ENCODE measurements around the gene ITGA6.
"Not testable (repeated sequence)": the region's sequence is repeated elsewhere in the genome, so short reads cannot be mapped to it uniquely, and the experiment has no call there.

The ITGA6 gene

GRCh38 chr2:172531309-172531708 lies 103.9 kb downstream of the ITGA6 start:
- no peak for DNase-seq

GRCh38 chr2:172532461-172532860 lies 105.1 kb downstream of the ITGA6 start:
- DNase-seq, result not testable (repeated sequence)

GRCh38 chr2:172533687-172534086 lies 106.3 kb downstream of the ITGA6 start:
- no peak for DNase-seq

DNA sequence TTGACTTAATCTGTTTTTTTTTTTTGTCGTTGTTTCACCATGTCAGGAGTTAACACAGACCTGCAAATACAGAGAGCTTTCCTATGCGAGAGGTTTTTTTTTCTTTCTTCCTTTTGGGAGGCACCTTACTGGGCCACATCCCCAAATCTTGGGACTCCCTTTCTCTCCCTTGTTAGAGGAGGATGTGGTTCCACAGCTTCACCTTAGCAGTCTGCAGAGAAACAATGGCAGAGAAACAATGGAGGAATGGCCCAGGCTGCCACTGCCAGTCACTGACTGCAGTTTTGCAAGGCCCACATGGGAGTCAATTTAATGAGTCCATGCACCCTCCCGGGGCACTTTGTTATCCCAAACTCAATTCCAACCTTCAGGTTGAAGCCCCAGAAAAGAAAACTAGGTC lies 107.7 kb downstream of the ITGA6 start:
- DNase-seq, result no peak

DNA sequence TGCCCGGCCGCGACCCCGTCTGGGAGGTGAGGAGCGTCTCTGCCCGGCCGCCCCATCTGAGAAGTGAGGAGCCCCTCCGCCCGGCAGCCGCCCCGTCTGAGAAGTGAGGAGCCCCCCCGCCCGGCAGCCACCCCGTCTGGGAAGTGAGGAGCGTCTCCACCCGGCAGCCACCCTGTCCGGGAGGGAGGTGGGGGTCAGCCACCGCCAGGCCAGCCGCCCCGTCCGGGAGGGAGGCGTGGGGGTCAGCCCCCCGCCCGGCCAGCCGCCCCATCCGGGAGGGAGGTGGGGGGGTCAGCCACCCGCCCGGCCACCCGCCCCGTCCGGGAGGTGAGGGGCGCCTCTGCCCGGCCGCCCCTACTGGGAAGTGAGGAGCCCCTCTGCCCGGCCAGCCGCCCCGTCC lies 110.5 kb downstream of the ITGA6 start:
- not testable (repeated sequence) for DNase-seq

GRCh38 chr2:172539767-172540166 lies 112.4 kb downstream of the ITGA6 start:
- no peak for DNase-seq

DNA sequence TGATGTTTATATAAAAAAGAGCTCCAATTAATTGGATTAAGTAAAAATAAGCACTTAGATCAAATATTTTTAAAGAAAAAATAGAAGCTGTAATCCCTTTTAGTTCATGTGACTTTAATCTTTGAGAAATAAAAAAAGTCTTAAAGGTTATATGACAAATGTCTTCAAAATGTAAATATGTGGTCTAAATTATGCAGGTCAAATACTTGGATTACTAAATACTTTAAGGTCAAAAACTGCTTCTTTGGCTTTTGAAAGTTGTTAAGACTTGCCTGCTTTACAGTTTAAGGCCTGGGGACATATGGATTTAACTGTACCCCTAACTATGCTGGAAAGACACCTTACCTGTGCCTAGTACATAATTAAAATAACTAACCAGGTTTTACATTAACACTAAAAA lies 113.0 kb downstream of the ITGA6 start:
- no peak for DNase-seq

DNA sequence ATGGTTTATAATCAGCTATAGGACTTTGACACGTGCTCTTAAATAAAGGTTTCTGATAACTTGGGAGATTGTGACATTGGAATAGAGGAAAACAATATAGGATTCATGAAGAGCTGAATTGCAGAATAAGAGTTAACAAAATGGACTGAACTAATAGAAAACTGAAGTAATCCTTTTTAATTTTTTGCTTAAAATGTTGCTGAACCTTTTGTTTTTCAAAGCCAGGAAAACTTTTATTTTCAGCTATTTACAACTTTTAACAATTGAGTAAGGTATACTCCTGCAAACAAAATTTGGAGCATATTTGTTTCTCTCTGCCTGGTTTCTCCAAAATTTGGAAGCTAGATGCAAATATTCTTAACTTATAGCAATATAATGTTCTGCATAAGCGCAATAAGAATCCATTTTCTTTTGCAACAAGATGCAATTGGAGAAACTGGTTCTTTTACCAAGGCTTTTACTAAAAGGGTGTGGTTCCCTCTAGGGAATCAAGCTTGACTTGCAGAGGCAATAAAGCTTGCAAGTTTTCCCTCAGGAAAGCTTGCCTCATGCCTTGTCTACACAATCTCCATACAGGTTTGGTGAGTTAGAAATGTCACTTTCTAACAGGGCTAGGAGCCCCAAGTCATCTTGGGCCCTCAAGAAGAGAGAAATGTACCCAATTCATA lies 118.2 kb downstream of the ITGA6 start:
- DNase-seq, result no peak

DNA sequence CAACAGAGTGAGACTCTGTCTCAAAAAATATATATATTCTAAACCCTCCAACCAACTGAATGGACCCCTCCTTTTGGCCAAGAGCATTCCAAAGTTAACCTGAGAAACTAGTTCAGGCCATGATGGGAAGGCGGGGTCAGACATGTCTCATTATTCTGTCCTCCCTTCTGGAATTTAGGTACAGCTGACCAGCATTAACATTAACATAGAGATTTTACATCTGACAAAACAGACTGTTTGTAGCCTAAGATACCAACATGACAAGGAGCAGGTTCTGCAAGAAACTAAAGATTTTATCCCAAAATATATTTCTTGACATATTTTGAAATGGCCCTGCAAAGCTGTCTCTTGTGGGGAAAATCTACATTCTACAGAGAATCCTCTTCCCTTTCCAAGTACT lies 121.7 kb downstream of the ITGA6 start:
- DNase-seq, result no peak

DNA sequence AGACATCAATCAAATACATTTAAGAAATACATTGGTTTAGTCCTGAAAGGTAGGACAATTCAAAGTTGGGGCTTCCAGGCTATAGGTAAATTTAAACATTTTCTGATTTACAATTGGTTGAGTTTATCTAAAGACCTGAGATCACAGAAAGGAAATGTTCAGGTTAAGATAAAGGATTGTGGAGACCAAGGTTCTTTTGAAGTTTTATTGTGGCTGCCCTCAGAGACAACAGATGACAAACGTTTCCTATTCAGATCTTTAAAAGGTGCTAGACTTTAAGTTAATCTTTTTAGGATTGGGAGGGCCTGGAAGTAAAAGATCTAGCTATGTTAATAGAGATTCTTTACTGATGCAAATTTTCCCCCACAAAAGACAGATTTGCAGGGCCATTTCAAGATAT lies 122.4 kb downstream of the ITGA6 start:
- DNase-seq, result not testable (repeated sequence)

- no peak for DNase-seq
Measured at GRCh38 chr2:172550419-172550818, 123.0 kb downstream of the ITGA6 start.

DNA sequence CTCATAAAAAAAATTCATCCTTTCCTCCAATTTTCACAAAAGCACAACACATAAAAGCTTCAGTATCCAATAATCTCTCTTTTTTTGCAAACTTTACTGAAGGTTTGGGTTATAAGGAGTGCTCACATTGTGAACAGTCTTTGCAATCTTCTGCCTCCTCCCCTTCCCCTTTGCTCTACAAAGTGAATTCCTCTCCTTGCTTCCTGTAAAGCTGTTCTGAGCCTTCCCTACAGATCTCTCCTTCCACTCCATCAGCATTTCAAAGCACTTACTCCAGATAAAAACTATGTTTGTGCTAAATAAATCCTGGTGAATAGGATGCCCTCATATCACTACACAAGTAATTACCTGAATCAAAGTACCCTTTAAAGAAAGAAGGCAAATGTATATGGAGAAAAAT lies 123.9 kb downstream of the ITGA6 start:
- no peak for DNase-seq

DNA sequence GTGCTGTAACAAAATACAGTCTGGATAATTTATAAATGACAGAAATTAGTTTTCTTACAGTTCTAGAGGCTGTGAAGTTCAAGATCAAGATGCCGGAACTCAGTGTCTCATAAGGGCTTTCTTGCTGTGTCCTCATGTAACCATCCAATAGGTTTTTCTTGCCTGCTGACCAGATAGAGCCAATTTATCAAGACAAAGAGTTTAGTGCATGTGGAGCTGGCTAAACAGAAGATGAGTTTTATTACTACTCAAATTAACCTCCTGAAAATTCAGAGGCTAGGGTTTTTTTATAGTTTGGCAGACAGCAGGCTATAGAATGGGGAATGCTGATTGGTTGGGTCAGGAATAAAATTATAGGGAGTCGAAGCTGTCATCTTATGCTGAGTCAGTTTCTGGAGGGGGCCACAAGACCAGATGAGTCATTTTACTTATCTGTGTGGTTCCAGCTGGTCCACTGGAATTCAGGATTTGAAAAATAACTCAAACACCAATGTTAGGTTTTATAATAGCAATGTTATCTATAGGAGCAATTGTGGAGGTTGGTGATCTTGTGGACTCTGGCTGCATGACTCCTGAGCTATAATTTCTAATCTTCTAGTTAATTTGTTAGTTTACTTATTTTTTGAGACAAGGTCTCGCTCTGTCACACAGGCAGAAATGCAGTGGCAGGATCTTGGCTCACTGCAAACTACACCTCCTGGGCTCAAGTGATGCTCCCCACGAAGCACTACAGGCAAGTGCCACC lies 125.3 kb downstream of the ITGA6 start:
- no peak for DNase-seq

GRCh38 chr2:172554352-172555271 lies 127.2 kb downstream of the ITGA6 start:
- no peak for DNase-seq

DNA sequence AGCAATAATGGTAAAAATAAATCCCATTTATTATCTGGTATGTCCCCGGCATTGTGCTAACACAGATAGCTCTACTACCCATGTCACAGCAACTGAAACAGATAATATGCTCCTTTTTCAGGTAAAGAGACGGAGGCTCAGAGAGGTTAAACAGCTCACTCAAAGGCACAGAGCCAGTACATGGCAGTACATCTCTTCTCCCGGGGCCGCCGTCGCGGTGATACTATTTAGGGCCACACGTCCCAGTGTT lies 127.8 kb downstream of the ITGA6 start:
- no peak for DNase-seq

Measured in stimulated activated CD4-positive, alpha-beta T cell treated with anti-CD3 and anti-CD28 coated beads, Interleukin-2, amount 100 ng/mL, for 48 hours (primary cell).